Measurements from ENCODE around the gene IMMP1L.

- no peak for TF ChIP-seq CTCF (IDR thresholded peaks at IDR 0.05 in 2 of 3, conservative IDR thresholded peaks at IDR 0.05 in 1 of 3; ENCODE audit: borderline replicate concordance in 1 of 3, insufficient read depth in 1 of 3, low read depth in 2 of 3, low read length in 2 of 3)
- TF ChIP-seq REST (IDR thresholded peaks at IDR 0.05; ENCODE audit: low read depth): no peak
- TF ChIP-seq SP1 (IDR thresholded peaks at IDR 0.05; ENCODE audit: low read depth): no peak
- no peak for TF ChIP-seq SIN3A (IDR thresholded peaks at IDR 0.05; ENCODE audit: low read depth)
- TF ChIP-seq ZNF274 (IDR thresholded peaks at IDR 0.05; ENCODE audit: low read depth, low read length): no peak
- no peak for TF ChIP-seq POLR2A (IDR thresholded peaks at IDR 0.05; ENCODE audit: borderline replicate concordance, extremely low read depth, insufficient read depth, insufficient read length)
- no peak for TF ChIP-seq EZH2phosphoT487 (IDR thresholded peaks at IDR 0.05; ENCODE audit: borderline replicate concordance)
- no peak for TF ChIP-seq POLR2AphosphoS5 (IDR thresholded peaks at IDR 0.05; ENCODE audit: low read depth, low read length)
- TF ChIP-seq EGR1 (IDR thresholded peaks at IDR 0.05; ENCODE audit: low read depth): no peak
- no peak for TF ChIP-seq CEBPB (IDR thresholded peaks at IDR 0.05; ENCODE audit: low read depth)
- TF ChIP-seq TCF7L2 (IDR thresholded peaks at IDR 0.05; ENCODE audit: borderline replicate concordance, extremely low read depth, insufficient read depth, insufficient read length): no peak
- no peak for TF ChIP-seq EZH2 (IDR thresholded peaks at IDR 0.05)
Observed at GRCh38 chr11:31443802-31444201, 65.6 kb downstream of the IMMP1L start.

Data from HCT116 (cell line).